Right lobe of liver (tissue), 6 donors: Measurements from ENCODE around the gene VWC2. TPM values are rescaled to one million over a fixed set of nuclear protein-coding genes. Genes with fewer than 3 reads are reported as not detected.

Experiments used
- ATAC-seq, 4 donors: fragments of 200-7000 bp; cut with Tn5 transposase; one replicate each; pipeline ENCODE4 v1.9.1; 2020; ENCODE audit warnings: mild to moderate bottlenecking in 4 of 4, moderate library complexity in 4 of 4
- DNase-seq, 3 donors: peaks; one replicate each; pipeline ENCODE4 v3.0.0-alpha.2; 2020
- H3K27ac ChIP-seq, 3 donors: fragments of 200-600 bp; one replicate each; pipeline ENCODE4 v1.8.0; 2022
- H3K27me3 ChIP-seq, 2 donors: fragments of 200-600 bp; one replicate each; pipeline ENCODE4 v1.8.0; 2022
- H3K36me3 ChIP-seq, 4 donors: fragments of 200-600 bp; sonication (generic) in 1 of 4; one replicate each; pipeline versions ENCODE4 v1.5.1 to v1.8.0; 2017 to 2022; ENCODE audit warnings: control low read depth in 1 of 4
- H3K4me1 ChIP-seq, 4 donors: fragments of 200-600 bp; sonication (generic) in 1 of 4; one replicate each; pipeline versions ENCODE4 v1.5.1 to v1.8.0; 2017 to 2022; ENCODE audit warnings: control low read depth in 1 of 4
- H3K4me3 ChIP-seq, 3 donors: fragments of 200-600 bp; one replicate each; pipeline ENCODE4 v1.8.0; 2022
- H3K9me3 ChIP-seq, 4 donors: fragments of 200-600 bp; sonication (generic) in 1 of 4; one replicate each; pipeline versions ENCODE4 v1.5.1 to v1.8.0; 2017 to 2022; ENCODE audit warnings: control low read depth in 1 of 4
- POLR2A ChIP-seq: fragments of 450-650 bp; IDR thresholded peaks from one replicate; pipeline ENCODE4 v1.6.1; 2017; ENCODE audit warnings: antibody characterized with exemption, mild to moderate bottlenecking
- WGBS: methylation state at CpG from one replicate; pipeline ENCODE4 v1.1.6; 2018; ENCODE audit warnings: low coverage, low lambda C conversion rate; ENCODE audit not compliant: insufficient coverage; ENCODE audit errors: missing lambda C conversion rate; 5-methylcytosine and 5-hydroxymethylcytosine counted together
- intact Hi-C, 2 donors: fragments of 100-400 bp; cut with DNase I; formaldehyde crosslinking; loops; one replicate each; pipeline versions ENCODE4 v1.11.2 to v1.14.1; 2022
- total RNA-seq, 6 experiments: library from RNA; depleted of rRNA in 2 of 6; stranded (reverse); fragments of >200 nt in 2 of 6; fragmentation: NEBNext Ultra II Directional in 3 of 6; extraction: Animal tissue kit (Norgen Biotek cat#: 25700) in 3 of 6; gene quantifications; one replicate each; pipeline versions ENCODE4 v1.1.0 to v1.2.4, GENCODE V29; 2016 to 2023
- TF ChIP-seq, protein P1 (sequence below), 4 donors: fragments of 200-600 bp in 3 of 4; fragments of 450-650 bp in 1 of 4; IDR thresholded peaks; one replicate each; pipeline versions ENCODE4 v1.5.1 to v1.8.0; 2016 to 2022; ENCODE audit warnings: antibody characterized with exemption in 4 of 4, mild to moderate bottlenecking in 2 of 4
- donor health status: DM: no; HTN: yes; CAD: no.
- donor health status: DM: no; HTN: no; CAD: no.
- donor health status: DM: no; HTN: no; CAD: no.
- donor health status: DM: no; HTN: yes; CAD: no.
- donor health status: DM: no; HTN: yes; CAD: no.

VWC2 gene
- total RNA-seq, 6 experiments from 2014 or later, result not detected

- intact Hi-C loops, result no loop called here
- Histone ChIP-seq H3K27ac (no peak overlapping the region), H3K4me3 (no peak overlapping the region), H3K27me3 (no peaks in the 10 kb centered on the region), H3K9me3 (no peaks in the 10 kb centered on the region), H3K36me3 (no peaks in the 10 kb centered on the region), H3K4me1 (no peaks in the 10 kb centered on the region)
- WGBS, result no CpG with 5 or more reads among the region's 1 CpG
- DNase-seq, result no peak
- peak in 1 of 4 donors; percentile 20 for ATAC-seq
- TF ChIP-seq, protein P1, sequence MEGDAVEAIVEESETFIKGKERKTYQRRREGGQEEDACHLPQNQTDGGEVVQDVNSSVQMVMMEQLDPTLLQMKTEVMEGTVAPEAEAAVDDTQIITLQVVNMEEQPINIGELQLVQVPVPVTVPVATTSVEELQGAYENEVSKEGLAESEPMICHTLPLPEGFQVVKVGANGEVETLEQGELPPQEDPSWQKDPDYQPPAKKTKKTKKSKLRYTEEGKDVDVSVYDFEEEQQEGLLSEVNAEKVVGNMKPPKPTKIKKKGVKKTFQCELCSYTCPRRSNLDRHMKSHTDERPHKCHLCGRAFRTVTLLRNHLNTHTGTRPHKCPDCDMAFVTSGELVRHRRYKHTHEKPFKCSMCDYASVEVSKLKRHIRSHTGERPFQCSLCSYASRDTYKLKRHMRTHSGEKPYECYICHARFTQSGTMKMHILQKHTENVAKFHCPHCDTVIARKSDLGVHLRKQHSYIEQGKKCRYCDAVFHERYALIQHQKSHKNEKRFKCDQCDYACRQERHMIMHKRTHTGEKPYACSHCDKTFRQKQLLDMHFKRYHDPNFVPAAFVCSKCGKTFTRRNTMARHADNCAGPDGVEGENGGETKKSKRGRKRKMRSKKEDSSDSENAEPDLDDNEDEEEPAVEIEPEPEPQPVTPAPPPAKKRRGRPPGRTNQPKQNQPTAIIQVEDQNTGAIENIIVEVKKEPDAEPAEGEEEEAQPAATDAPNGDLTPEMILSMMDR (IDR thresholded peaks at IDR 0.05), result no peak
- no peak for TF ChIP-seq POLR2A
Observed at GRCh38 chr7:49883933-49884332, 110.5 kb downstream of the VWC2 start.

- Histone ChIP-seq H3K4me3 (no peak overlapping the region), H3K27me3 (no peaks in the 10 kb centered on the region), H3K27ac (no peak overlapping the region), H3K4me1 (no peaks in the 10 kb centered on the region), H3K36me3 (no peaks in the 10 kb centered on the region), H3K9me3 (no peaks in the 10 kb centered on the region)
- DNase-seq (no peak), ATAC-seq (no peak)
- TF ChIP-seq POLR2A, result no peak
- TF ChIP-seq, protein P1 (IDR thresholded peaks at IDR 0.05), result no peak
- 50% methylated on average over 10 of the region's 11 CpGs for WGBS
- intact Hi-C loops, result no loop called here
Observed at GRCh38 chr7:49885593-49886285, 112.3 kb downstream of the VWC2 start.

- Histone ChIP-seq H3K4me3 (no peak overlapping the region), H3K27me3 (no peaks in the 10 kb centered on the region), H3K36me3 (no peaks in the 10 kb centered on the region), H3K9me3 (no peaks in the 10 kb centered on the region), H3K4me1 (no peaks in the 10 kb centered on the region), H3K27ac (no peak overlapping the region)
- DNase-seq (no peak), ATAC-seq (no peak)
- intact Hi-C loops, result no loop called here
- WGBS, result 46% methylated on average over 2 of the region's 2 CpGs
- TF ChIP-seq POLR2A, result no peak
- TF ChIP-seq, protein P1 (IDR thresholded peaks at IDR 0.05), result no peak
Observed at GRCh38 chr7:49892481-49892880, 119.0 kb downstream of the VWC2 start.

DNA sequence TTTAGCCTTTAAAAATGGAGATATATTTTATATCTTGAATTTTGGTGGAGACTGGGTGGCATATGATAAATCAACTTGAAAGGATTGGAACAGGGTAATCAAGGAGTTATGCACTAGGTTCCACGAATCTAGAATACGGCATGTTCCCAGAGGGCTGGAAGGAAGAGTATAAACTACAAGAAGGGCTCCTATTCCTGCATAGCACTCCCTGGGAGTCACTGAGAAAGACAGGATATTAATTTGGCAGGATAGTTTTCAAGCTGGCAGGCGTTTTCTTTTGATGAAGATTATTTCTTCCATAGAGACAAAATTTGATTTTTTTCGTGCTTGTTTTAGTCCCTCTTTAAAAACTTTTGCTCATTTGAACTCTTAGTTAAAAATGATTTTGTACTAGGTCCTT, 119.7 kb downstream of the VWC2 start:
- ATAC-seq, result no peak
- 36% methylated on average over 4 of the region's 4 CpGs for WGBS
- Histone ChIP-seq H3K4me1 (no peaks in the 10 kb centered on the region), H3K9me3 (no peaks in the 10 kb centered on the region), H3K36me3 (no peaks in the 10 kb centered on the region), H3K27ac (no peak overlapping the region), H3K4me3 (no peak overlapping the region), H3K27me3 (no peaks in the 10 kb centered on the region)
- intact Hi-C loops, result no loop called here
- TF ChIP-seq, protein P1 (IDR thresholded peaks at IDR 0.05), result no peak
- TF ChIP-seq POLR2A, result no peak
- DNase-seq, result no peak
